ENCODE measurements around the gene EFCAB10. TPM values are rescaled to one million over a fixed set of nuclear protein-coding genes. Genes with fewer than 3 reads are reported as not detected.

EFCAB10 gene
- total RNA-seq, 4 donors from 2014 or later: not detected

DNA sequence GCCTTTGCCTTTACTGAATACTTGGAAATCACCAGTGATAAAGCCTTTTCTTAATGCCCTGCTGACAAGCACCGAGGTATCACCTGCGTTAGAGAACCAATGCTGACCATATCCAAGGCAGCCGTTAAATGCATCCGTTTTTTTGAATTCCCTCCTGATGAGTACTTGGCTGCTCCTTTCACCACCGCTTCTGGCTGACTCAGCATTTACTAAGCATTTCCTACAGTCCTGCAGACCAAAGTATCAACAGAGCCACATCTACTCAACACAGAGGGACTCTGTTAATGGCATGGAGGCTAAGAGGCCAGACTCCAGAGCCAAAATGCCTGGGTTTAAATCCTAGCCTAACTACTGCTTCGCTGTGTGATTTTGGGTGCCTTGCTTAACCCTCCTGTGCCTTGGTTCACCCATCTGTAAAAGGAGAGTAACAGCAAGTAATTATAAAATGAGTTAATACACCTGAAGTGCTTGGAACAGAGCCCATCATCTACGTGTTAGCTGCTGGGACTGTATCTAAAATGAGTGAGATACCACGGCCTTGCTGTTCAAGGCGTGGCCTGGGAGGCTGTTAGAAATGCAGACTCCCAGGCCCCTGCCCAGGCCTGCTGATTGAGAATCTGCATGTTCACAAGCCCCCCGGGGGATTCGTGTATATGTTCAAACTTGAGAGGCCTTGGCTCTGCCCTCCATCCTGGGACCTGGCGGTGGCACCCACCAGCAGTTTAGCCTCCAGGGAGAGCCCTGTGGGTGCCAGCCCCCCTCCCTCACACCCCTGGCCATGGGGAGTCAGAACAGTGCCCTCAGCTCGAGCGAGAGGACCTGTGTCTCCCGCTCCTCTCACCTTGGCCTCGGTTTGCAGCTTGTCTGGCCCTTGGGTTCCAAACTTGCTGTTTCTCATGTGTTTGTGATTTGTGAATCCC is 30.8 kb upstream of the EFCAB10 start:
- Histone ChIP-seq H3K36me3 (peaks cover 16 to 60% (median 34%) of the 10 kb centered on the region in 4 donors), H3K4me1 (no peaks in the 10 kb centered on the region), H3K4me3 (no peak overlapping the region), H3K27me3 (no peaks in the 10 kb centered on the region), H3K27ac (replicated peaks in 1 of 4) (no peak overlapping the region), H3K9me3 (no peaks in the 10 kb centered on the region)
- no peak for DNase-seq (ENCODE audit: extremely low spot score)
- intact Hi-C loops (cut with DNase I): no loop called here
- 87% methylated on average over 12 of the region's 16 CpGs for WGBS
- TF ChIP-seq, protein P1, sequence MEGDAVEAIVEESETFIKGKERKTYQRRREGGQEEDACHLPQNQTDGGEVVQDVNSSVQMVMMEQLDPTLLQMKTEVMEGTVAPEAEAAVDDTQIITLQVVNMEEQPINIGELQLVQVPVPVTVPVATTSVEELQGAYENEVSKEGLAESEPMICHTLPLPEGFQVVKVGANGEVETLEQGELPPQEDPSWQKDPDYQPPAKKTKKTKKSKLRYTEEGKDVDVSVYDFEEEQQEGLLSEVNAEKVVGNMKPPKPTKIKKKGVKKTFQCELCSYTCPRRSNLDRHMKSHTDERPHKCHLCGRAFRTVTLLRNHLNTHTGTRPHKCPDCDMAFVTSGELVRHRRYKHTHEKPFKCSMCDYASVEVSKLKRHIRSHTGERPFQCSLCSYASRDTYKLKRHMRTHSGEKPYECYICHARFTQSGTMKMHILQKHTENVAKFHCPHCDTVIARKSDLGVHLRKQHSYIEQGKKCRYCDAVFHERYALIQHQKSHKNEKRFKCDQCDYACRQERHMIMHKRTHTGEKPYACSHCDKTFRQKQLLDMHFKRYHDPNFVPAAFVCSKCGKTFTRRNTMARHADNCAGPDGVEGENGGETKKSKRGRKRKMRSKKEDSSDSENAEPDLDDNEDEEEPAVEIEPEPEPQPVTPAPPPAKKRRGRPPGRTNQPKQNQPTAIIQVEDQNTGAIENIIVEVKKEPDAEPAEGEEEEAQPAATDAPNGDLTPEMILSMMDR (IDR thresholded peaks at IDR 0.05): no peak
- no peak for TF ChIP-seq POLR2AphosphoS5 (IDR thresholded peaks at IDR 0.05)
- no peak for TF ChIP-seq POLR2A (IDR thresholded peaks at IDR 0.05; ENCODE audit: low read depth)
- TF ChIP-seq EP300 (IDR thresholded peaks at IDR 0.05): no peak

DNA sequence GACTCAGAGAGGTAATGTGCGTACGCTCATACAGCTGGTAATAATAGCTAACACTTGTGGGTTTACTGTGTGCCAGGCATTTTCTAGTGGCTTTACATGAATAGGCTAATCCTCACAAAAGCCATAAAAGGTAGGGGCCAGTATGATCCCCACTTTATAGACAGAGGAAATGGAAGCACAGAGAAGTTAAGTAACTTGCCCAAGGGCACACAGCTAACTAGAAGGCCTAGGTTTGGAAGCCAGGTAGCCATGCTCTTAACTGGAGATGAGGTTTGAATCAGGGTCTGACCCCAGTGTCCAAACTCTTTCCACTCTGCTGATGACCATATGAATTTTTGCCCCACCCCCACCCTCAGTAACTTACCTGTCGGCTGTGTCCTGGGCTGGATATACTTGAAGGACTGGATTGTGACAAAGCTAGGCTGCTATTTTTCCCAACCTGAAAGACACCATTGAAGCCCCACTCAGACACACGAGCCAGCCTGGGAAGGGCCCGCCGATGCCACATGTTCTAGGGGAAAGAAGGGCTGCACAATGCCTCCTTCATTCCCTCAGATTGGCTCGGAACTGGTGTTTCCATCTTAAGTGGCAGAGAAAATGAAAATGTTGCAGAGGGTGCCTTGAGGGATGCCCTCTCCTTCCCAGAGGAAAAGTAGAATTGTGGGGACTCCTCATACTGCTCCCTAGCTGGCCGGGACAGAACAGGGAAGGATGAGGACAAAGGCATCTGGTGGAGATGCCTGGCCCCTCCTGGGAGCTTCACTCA is 29.1 kb upstream of the EFCAB10 start:
- intact Hi-C loops (cut with DNase I): no loop called here
- peaks cover 16 to 54% (median 33%) of the 10 kb centered on the region in 4 donors for H3K36me3 ChIP-seq

DNA sequence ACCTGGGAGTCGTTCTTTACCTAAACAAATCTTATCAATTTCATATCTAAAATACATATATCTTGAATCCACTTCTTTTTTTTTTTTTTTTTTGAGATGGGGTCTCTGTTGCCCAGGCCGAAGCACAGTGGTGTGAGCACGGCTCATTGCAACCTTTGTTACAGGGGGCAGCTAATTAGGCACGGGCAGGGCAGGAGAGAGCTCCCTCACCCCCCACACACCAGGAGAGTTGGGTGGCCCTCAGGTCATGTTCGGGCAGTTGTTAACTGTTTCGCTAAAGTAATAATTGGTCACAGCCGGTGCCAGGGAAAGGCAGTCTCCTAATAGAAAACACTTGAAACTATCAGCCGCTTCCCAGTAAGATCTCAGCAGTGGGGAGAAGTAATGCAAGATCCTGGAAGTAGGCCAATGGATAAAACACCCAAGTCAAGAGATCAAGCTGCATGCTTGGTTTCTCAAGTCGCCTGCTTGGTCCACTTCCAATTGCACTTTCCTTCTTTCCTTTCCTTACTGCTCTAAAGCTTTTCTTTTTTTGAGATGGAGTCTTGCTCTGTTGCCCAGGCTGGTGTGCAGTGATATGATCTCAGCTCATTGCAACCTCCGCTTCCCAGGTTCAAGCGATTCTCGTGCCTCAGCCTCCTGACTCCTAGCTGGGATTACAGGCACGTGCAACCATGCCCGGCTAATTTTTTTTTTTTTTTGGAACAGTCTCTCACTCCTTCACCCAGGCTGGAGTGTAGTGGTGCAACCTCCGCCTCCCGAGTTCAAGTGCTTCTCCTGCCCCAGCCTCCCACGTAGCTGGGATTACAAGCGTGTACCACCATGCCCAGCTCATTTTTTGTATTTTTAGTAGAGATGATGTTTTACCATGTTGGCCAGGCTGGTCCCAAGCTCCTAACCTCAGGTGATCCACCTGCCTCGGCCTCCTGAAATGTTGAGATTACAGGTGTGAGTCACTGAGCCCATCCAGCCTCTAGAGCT is 21.3 kb upstream of the EFCAB10 start:
- intact Hi-C loops (cut with DNase I): no loop called here
- no peak for TF ChIP-seq EP300 (IDR thresholded peaks at IDR 0.05)
- TF ChIP-seq, protein P1 (IDR thresholded peaks at IDR 0.05): no peak
- TF ChIP-seq POLR2AphosphoS5 (IDR thresholded peaks at IDR 0.05): no peak
- TF ChIP-seq POLR2A (IDR thresholded peaks at IDR 0.05; ENCODE audit: low read depth): no peak
- DNase-seq (ENCODE audit: extremely low spot score): no peak
- H3K9me3 ChIP-seq: no peaks in the 10 kb centered on the region
- H3K27me3 ChIP-seq: no peaks in the 10 kb centered on the region
- H3K36me3 ChIP-seq: peaks cover 0 to 14% (median 4%) of the 10 kb centered on the region in 4 donors
- H3K27ac ChIP-seq (replicated peaks in 1 of 4): no peak overlapping the region
- H3K4me1 ChIP-seq: no peaks in the 10 kb centered on the region
- WGBS: 84% methylated on average over 19 of the region's 19 CpGs
- H3K4me3 ChIP-seq: no peak overlapping the region

More for the DNA sequence above, 29.1 kb upstream of the EFCAB10 start:
- Histone ChIP-seq H3K27ac (replicated peaks in 1 of 4) (no peak overlapping the region), H3K27me3 (no peaks in the 10 kb centered on the region), H3K4me3 (no peak overlapping the region), H3K9me3 (no peaks in the 10 kb centered on the region), H3K4me1 (no peaks in the 10 kb centered on the region)
- no peak for DNase-seq (ENCODE audit: extremely low spot score)
- TF ChIP-seq, protein P1 (IDR thresholded peaks at IDR 0.05): no peak
- no peak for TF ChIP-seq EP300 (IDR thresholded peaks at IDR 0.05)
- no peak for TF ChIP-seq POLR2A (IDR thresholded peaks at IDR 0.05; ENCODE audit: low read depth)
- no peak for TF ChIP-seq POLR2AphosphoS5 (IDR thresholded peaks at IDR 0.05)
- 94% methylated on average over 6 of the region's 8 CpGs for WGBS

DNA sequence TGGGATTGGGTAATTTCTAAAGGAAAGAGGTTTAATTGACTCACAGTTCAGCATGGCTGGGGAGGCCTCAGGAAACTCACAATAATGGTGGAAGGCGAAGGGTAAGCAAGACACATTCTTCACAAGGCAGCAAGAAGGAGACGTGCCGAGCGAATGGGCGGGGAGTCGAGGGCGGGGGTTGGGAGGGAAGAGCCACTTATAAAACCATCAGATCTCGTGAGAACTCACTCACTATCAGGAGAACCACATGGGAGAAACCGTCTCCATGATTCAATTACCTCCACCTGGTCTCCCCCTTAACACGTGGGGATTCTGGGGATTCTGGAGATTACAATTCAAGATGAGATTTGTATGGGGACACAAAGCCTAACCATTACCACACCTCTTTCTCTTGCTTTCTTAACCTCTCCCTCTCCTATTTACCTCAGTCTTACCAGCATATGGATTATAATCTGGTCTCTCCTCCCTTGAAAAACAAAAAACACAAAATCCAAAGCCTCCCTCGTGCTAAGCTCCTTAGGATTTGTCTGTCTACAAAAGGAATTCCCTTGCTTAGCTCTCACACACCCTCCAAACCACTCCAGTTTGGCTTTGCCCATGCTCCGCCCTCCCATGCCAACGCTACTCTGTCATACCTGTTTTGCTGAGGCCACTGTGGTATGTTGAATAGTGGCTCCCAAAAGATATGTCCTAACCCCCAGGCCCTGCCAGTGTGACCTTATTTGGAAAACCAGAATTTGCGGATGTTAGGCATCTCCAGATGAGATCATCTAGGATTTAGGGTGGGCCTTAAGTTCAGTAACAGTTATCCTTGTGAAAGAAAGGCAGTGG is 19.6 kb upstream of the EFCAB10 start:
- H3K9me3 ChIP-seq: no peaks in the 10 kb centered on the region
- DNase-seq (ENCODE audit: extremely low spot score): no peak
- no peaks in the 10 kb centered on the region for H3K4me1 ChIP-seq
- H3K27ac ChIP-seq (replicated peaks in 1 of 4): no peak overlapping the region
- no peaks in the 10 kb centered on the region for H3K27me3 ChIP-seq
- intact Hi-C loops (cut with DNase I): no loop called here
- WGBS: 84% methylated on average over 14 of the region's 14 CpGs
- H3K36me3 ChIP-seq: no peaks in the 10 kb centered on the region
- TF ChIP-seq, protein P1 (IDR thresholded peaks at IDR 0.05): no peak
- TF ChIP-seq EP300 (IDR thresholded peaks at IDR 0.05) (no peak), POLR2A (IDR thresholded peaks at IDR 0.05; ENCODE audit: low read depth) (no peak), POLR2AphosphoS5 (IDR thresholded peaks at IDR 0.05) (no peak)
- H3K4me3 ChIP-seq: no peak overlapping the region
